SK-N-SH (cell line): ENCODE data around the gene MYCBPAP.

Source experiments
- CHD2 ChIP-seq: fragments of 150-350 bp; IDR thresholded peaks from 2 replicates; pipeline ENCODE4 v1.6.1; 2018; ENCODE audit warnings: low read length; ENCODE audit not compliant: partially characterized antibody
- CTCF ChIP-seq: fragments of 200-600 bp; sonication (generic); IDR thresholded peaks from 2 replicates; pipeline ENCODE4 v1.6.1; 2017; ENCODE audit warnings: antibody characterized with exemption, mild to moderate bottlenecking, moderate library complexity
- EP300 ChIP-seq, 2 experiments: IDR thresholded peaks; 2 replicates each; pipeline versions ENCODE4 v1.4.0 to v1.6.1; 2012; ENCODE audit warnings: borderline replicate concordance in 1 of 2, low read depth in 1 of 2, low read length in 1 of 2
- FOXJ3 ChIP-seq: sonication (generic); formaldehyde crosslinking; IDR thresholded peaks from 2 replicates; pipeline ENCODE4 v1.5.1; 2020; ENCODE audit warnings: mild to moderate bottlenecking, missing genetic modification reagents
- JUND ChIP-seq: IDR thresholded peaks from 2 replicates; pipeline ENCODE4 v1.4.0; 2012
- NRF1 ChIP-seq: IDR thresholded peaks from 2 replicates; pipeline ENCODE4 v1.6.1; 2012; ENCODE audit warnings: low read depth, mild to moderate bottlenecking, low read length
- RFX5 ChIP-seq: IDR thresholded peaks from 2 replicates; pipeline ENCODE4 v1.6.1; 2012; ENCODE audit warnings: mild to moderate bottlenecking, improper control_type of control experiment, low read length
- SIN3A ChIP-seq: IDR thresholded peaks from 2 replicates; pipeline ENCODE4 v1.6.1; 2012; ENCODE audit warnings: low read depth, mild to moderate bottlenecking, low read length, moderate library complexity, borderline replicate concordance
- SMC3 ChIP-seq: IDR thresholded peaks from 2 replicates; pipeline ENCODE4 v1.6.1; 2012; ENCODE audit warnings: low read depth, low read length, improper control_type of control experiment
- TAF1 ChIP-seq: IDR thresholded peaks from 2 replicates; pipeline ENCODE4 v1.6.1; 2012; ENCODE audit warnings: low read depth, mild to moderate bottlenecking, low read length, moderate library complexity, borderline replicate concordance
- TCF12 ChIP-seq: IDR thresholded peaks from 2 replicates; pipeline ENCODE4 v1.4.0; 2012
- USF2 ChIP-seq: fragments of 150-350 bp; IDR thresholded peaks from 2 replicates; pipeline ENCODE4 v1.6.1; 2017; ENCODE audit warnings: antibody characterized with exemption, low read length, low read depth, borderline replicate concordance

GRCh38 chr17:50491505-50491904, 16.7 kb upstream of the MYCBPAP start:
- no peak for TF ChIP-seq CTCF
- TF ChIP-seq USF2, result no peak
- TF ChIP-seq TCF12, result no peak
- TF ChIP-seq NRF1, result no peak
- no peak for TF ChIP-seq SIN3A
- TF ChIP-seq RFX5, result no peak
- no peak for TF ChIP-seq EP300 (IDR thresholded peaks at IDR 0.05; ENCODE audit: borderline replicate concordance in 1 of 2, low read depth in 1 of 2, low read length in 1 of 2)
- TF ChIP-seq CHD2, result no peak
- TF ChIP-seq SMC3, result no peak
- no peak for TF ChIP-seq FOXJ3 (CRISPR knock-in tag)
- TF ChIP-seq JUND, result no peak
- no peak for TF ChIP-seq TAF1
